Endodermal cell (in vitro differentiated cells): Measurements from ENCODE around the gene PATZ1. TPM values are rescaled to one million over a fixed set of nuclear protein-coding genes. Genes with fewer than 3 reads are reported as not detected.
"Not testable (repeated sequence)": the region's sequence is repeated elsewhere in the genome, so short reads cannot be mapped to it uniquely, and the experiment has no call there.

Source experiments
- DNase-seq: peaks from one replicate; pipeline ENCODE4 v3.0.0-alpha.2; 2017
- H3K27ac ChIP-seq: 2 replicates; pipeline ENCODE4 v1.5.1; 2013; ENCODE audit warnings: mild to moderate bottlenecking, low read depth, low read length, moderate library complexity
- H3K27me3 ChIP-seq: 2 replicates; pipeline ENCODE4 v1.6.1; 2013; ENCODE audit warnings: mild to moderate bottlenecking, low read length, moderate library complexity; ENCODE audit not compliant: insufficient read depth, control insufficient read depth, poor library complexity, severe bottlenecking
- H3K36me3 ChIP-seq: 2 replicates; pipeline ENCODE4 v1.7.0; 2013; ENCODE audit warnings: mild to moderate bottlenecking, low read length, moderate library complexity; ENCODE audit not compliant: control insufficient read depth, insufficient read depth
- H3K4me1 ChIP-seq: one replicate; pipeline ENCODE4 v1.7.0; 2013; ENCODE audit warnings: low read length; ENCODE audit not compliant: control insufficient read depth, insufficient read depth
- H3K4me3 ChIP-seq: 2 replicates; pipeline ENCODE4 v1.5.1; 2013; ENCODE audit warnings: mild to moderate bottlenecking, low read length, moderate library complexity
- H3K9ac ChIP-seq: 2 replicates; pipeline ENCODE4 v1.6.1; 2013; ENCODE audit warnings: mild to moderate bottlenecking, low read length, moderate library complexity; ENCODE audit not compliant: poor library complexity, severe bottlenecking; ENCODE audit errors: extremely low read depth
- H3K9me3 ChIP-seq: 2 replicates; pipeline ENCODE4 v1.6.1; 2013; ENCODE audit warnings: mild to moderate bottlenecking, low read length, moderate library complexity; ENCODE audit not compliant: control insufficient read depth
- H3K27ac Mint-ChIP-seq: 2 replicates; pipeline ENCODE4 v1.8.0; 2020; ENCODE audit warnings: mixed read lengths
- H3K27me3 Mint-ChIP-seq: 2 replicates; pipeline ENCODE4 v1.8.0; 2021; ENCODE audit warnings: mild to moderate bottlenecking, mixed read lengths; ENCODE audit not compliant: insufficient read depth
- H3K36me3 Mint-ChIP-seq: 2 replicates; pipeline ENCODE4 v1.8.0; 2020; ENCODE audit warnings: low read depth, mixed read lengths
- H3K4me1 Mint-ChIP-seq: 2 replicates; pipeline ENCODE4 v1.8.0; 2020; ENCODE audit warnings: mixed read lengths
- H3K4me3 Mint-ChIP-seq: 2 replicates; pipeline ENCODE4 v1.8.0; 2020; ENCODE audit warnings: mild to moderate bottlenecking, moderate library complexity, mixed read lengths
- H3K9me3 Mint-ChIP-seq: 2 replicates; pipeline ENCODE4 v1.8.0; 2020; ENCODE audit warnings: mild to moderate bottlenecking, mixed read lengths
- CTCF ChIP-seq: fragments of 200-600 bp; sonication (generic); conservative IDR thresholded peaks from 2 replicates; pipeline ENCODE4 v1.5.0; 2021; ENCODE audit warnings: antibody characterized with exemption, mild to moderate bottlenecking
- WGBS, 2 experiments: methylation state at CpG; one replicate each; pipeline versions ENCODE4 v1.1.5 to v1.1.7; 2013; ENCODE audit warnings: missing lambda C conversion rate in 2 of 2, mixed read lengths in 1 of 2; ENCODE audit not compliant: insufficient coverage in 1 of 2, insufficient read length in 1 of 2; 5-methylcytosine and 5-hydroxymethylcytosine counted together
- long read RNA-seq, 4 experiments: library from polyadenylated mRNA in 2 of 4; library from RNA in 1 of 4; library from capped mRNA in 1 of 4; stranded (forward) in 3 of 4; unstranded in 1 of 4; transcript quantifications; one replicate each; pipeline ENCODE4 v2.0.0, GENCODE V29; 2020 to 2021; ENCODE audit warnings: inconsistent platforms in 1 of 4
- polyA plus RNA-seq, 2 experiments: library from polyadenylated mRNA; stranded (reverse); fragments of 50-300 nt; gene quantifications; one replicate each; pipeline ENCODE4 v1.2.3, GENCODE V29; 2013
- total RNA-seq, 2 donors: library from RNA; stranded (reverse); fragmentation: NEBNext Ultra II Directional in 1 of 2; extraction: Animal tissue kit (Norgen Biotek cat#: 25700) in 1 of 2; gene quantifications; 2 replicates in 1 of 2; 3 replicates in 1 of 2; pipeline ENCODE4 v1.2.1, GENCODE V29; 2021

The PATZ1 gene, protein sequence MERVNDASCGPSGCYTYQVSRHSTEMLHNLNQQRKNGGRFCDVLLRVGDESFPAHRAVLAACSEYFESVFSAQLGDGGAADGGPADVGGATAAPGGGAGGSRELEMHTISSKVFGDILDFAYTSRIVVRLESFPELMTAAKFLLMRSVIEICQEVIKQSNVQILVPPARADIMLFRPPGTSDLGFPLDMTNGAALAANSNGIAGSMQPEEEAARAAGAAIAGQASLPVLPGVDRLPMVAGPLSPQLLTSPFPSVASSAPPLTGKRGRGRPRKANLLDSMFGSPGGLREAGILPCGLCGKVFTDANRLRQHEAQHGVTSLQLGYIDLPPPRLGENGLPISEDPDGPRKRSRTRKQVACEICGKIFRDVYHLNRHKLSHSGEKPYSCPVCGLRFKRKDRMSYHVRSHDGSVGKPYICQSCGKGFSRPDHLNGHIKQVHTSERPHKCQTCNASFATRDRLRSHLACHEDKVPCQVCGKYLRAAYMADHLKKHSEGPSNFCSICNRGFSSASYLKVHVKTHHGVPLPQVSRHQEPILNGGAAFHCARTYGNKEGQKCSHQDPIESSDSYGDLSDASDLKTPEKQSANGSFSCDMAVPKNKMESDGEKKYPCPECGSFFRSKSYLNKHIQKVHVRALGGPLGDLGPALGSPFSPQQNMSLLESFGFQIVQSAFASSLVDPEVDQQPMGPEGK
- total RNA-seq = 10 to 100 TPM; 49.2 to 57.1 TPM
- 65.0 TPM for polyA plus RNA-seq (2013, experiment 1 of 2)
- polyA plus RNA-seq (2013, experiment 2 of 2) = 55.9 TPM
- long read RNA-seq, experiment 1, transcript PATZ1-203 (4 exons, 3,638 nt) = major isoform, 10 of 27 reads
- long read RNA-seq, experiment 1, partial matches to known transcripts = 10 of 27 reads
- long read RNA-seq, experiment 1, other reads (novel, unspliced or antisense) = 2 of 27 reads
- long read RNA-seq, experiment 2, transcript PATZ1-204 (5 exons, 3,711 nt) = minor isoform, 5 of 84 reads
- long read RNA-seq, experiment 2, transcript PATZ1-201 (3 exons, 2,516 nt) = minor isoform, 11 of 84 reads
- long read RNA-seq, experiment 2, transcript PATZ1-203 (4 exons, 3,638 nt) = major isoform, 55 of 84 reads
- long read RNA-seq, experiment 2, partial matches to known transcripts = 3 of 84 reads
- long read RNA-seq, experiment 2, other reads (novel, unspliced or antisense) = 6 of 84 reads
- long read RNA-seq, experiment 3, transcript PATZ1-203 (4 exons, 3,638 nt) = major isoform, 8 of 25 reads
- long read RNA-seq, experiment 3, partial matches to known transcripts = 9 of 25 reads
- long read RNA-seq, experiment 3, other reads (novel, unspliced or antisense) = 5 of 25 reads
- long read RNA-seq, experiment 4, partial matches to known transcripts = 2 of 2 reads
- long read RNA-seq, experiment 4, other reads (novel, unspliced or antisense) = 0 of 2 reads

GRCh38 chr22:31346255-31346732 lies at the start of gene PATZ1:
Gene PATZ1 (minus strand): TSS chr22:31346346. CDS start chr22:31345602, 744 bp downstream.
- peaks cover 35% of the 10 kb centered on the region for H3K4me1 Mint-ChIP-seq
- peaks cover 35% of the 10 kb centered on the region for H3K36me3 ChIP-seq
- peak within 1 kb of the TSS; percentile 78 for H3K9ac ChIP-seq
- TF ChIP-seq CTCF = no peak
- H3K4me3 ChIP-seq = peak within 1 kb of the TSS; percentile 91
- H3K27ac ChIP-seq = peak within 1 kb of the TSS; percentile 95
- no peaks in the 10 kb centered on the region for H3K27me3 Mint-ChIP-seq
- peak within 1 kb of the TSS; percentile 95 for H3K27ac Mint-ChIP-seq
- peak; percentile 90 for DNase-seq
- WGBS, 2 experiments = 0% methylated on average over 3 to 20 of the region's 41 CpGs
- H3K36me3 Mint-ChIP-seq = peaks cover 34% of the 10 kb centered on the region
- no peaks in the 10 kb centered on the region for H3K27me3 ChIP-seq
- H3K4me3 Mint-ChIP-seq = peak within 1 kb of the TSS; percentile 80
- no peaks in the 10 kb centered on the region for H3K9me3 Mint-ChIP-seq
- H3K4me1 ChIP-seq = peaks cover 18% of the 10 kb centered on the region
- no peaks in the 10 kb centered on the region for H3K9me3 ChIP-seq

- H3K4me3 Mint-ChIP-seq = no peak overlapping the region
- no peak overlapping the region for H3K4me3 ChIP-seq
- H3K27me3 Mint-ChIP-seq = no peaks in the 10 kb centered on the region
- no peak for DNase-seq
- H3K36me3 ChIP-seq = no peaks in the 10 kb centered on the region
- H3K27ac Mint-ChIP-seq = no peak overlapping the region
- no peaks in the 10 kb centered on the region for H3K9me3 ChIP-seq
- no peak overlapping the region for H3K27ac ChIP-seq
- no peaks in the 10 kb centered on the region for H3K27me3 ChIP-seq
- TF ChIP-seq CTCF = no peak
- peaks cover 4% of the 10 kb centered on the region for H3K9me3 Mint-ChIP-seq
- H3K9ac ChIP-seq = no peak overlapping the region
- peaks cover 1% of the 10 kb centered on the region for H3K36me3 Mint-ChIP-seq
- peaks cover 4% of the 10 kb centered on the region for H3K4me1 Mint-ChIP-seq
- WGBS, 2 experiments = 84 to 89% methylated on average over 3 of the region's 3 CpGs
- H3K4me1 ChIP-seq = no peaks in the 10 kb centered on the region
Observed at GRCh38 chr22:31394326-31394725, 48.2 kb upstream of the PATZ1 start.

DNA sequence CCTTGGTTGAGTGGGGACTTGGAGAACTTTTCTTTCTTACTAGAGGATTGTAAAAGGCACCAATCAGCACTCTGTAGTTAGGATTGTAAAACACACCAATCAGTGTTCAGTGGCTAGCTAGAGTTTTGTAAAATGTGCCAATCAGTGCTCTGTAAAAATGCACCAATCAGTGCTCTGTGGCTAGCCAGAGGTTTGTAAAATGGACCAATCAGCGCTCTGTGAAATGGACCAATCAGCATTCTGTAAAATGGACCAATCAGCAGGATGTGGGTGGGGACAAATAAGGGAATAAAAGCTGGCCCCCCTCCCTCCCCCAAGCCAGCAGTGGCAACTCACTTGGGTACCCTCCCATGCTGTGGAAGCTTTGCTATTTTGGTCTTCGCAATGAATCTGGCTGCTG lies 47.7 kb upstream of the PATZ1 start:
- Mint-ChIP-seq H3K27ac (no peak overlapping the region), H3K4me3 (no peak overlapping the region), H3K36me3 (peaks cover 1% of the 10 kb centered on the region), H3K9me3 (peaks cover 4% of the 10 kb centered on the region), H3K4me1 (peaks cover 2% of the 10 kb centered on the region), H3K27me3 (no peaks in the 10 kb centered on the region)
- no peaks in the 10 kb centered on the region for H3K4me1 ChIP-seq
- no peaks in the 10 kb centered on the region for H3K9me3 ChIP-seq
- no peak overlapping the region for H3K27ac ChIP-seq
- TF ChIP-seq CTCF = no peak
- H3K9ac ChIP-seq = no peak overlapping the region
- no peak overlapping the region for H3K4me3 ChIP-seq
- no peak for DNase-seq
- 92 to 100% methylated on average over 2 of the region's 2 CpGs for WGBS, 2 experiments
- H3K36me3 ChIP-seq = no peaks in the 10 kb centered on the region
- H3K27me3 ChIP-seq = no peaks in the 10 kb centered on the region

DNA sequence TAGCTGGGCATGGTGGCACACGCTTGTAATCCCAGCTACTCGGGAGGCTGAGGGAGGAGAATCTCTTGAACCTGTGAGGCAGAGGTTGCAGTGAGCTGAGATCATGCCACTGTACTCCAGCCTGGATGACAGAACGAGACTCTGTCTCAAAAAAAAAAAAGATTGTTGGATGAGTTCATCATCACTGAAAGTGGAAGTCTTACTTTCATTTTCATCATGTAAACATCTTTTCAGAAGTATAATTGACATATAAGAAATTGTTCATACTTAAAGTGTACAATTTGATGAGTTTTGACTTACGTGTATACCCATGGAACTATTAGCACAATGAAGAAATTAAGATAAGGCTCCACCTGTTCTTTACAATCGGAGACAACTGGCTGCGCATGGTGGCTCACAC lies 32.5 kb upstream of the PATZ1 start:
- H3K4me1 ChIP-seq, H3K4me1 Mint-ChIP-seq, H3K27me3 Mint-ChIP-seq, H3K36me3 Mint-ChIP-seq, H3K27me3 ChIP-seq, H3K27ac ChIP-seq, H3K9ac ChIP-seq, H3K27ac Mint-ChIP-seq, H3K9me3 Mint-ChIP-seq, DNase-seq, H3K9me3 ChIP-seq, H3K4me3 ChIP-seq, H3K4me3 Mint-ChIP-seq, H3K36me3 ChIP-seq: not testable (repeated sequence)
- 88 to 94% methylated on average over 5 to 6 of the region's 6 CpGs for WGBS, 2 experiments
